ENCODE measurements around the gene EHHADH. TPM values are rescaled to one million over a fixed set of nuclear protein-coding genes. Genes with fewer than 3 reads are reported as not detected.

The EHHADH gene
- polyA plus RNA-seq, 3 donors = 0.57 to 1.5 (median 1.1) TPM

DNA sequence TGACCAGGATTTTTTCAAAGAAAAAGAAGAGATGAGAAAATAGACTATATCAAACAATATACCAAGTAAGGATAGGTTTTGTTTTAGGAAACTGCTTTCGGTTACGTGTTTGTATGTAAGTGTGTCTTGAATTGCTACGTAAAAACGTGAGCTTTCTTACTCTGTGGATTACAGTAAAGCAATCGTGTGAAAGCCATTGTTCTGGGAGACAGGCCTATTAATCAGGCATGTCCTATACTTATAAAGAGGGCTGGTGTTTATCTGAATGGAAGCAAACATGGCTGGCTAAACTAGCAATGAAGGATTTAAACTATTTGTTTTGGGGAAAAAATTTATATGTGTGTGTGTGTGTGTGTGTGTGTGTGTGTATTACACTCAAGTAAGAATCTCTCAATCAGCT lies 2.6 kb downstream of the EHHADH start:
- 93% methylated on average over 4 of the region's 5 CpGs for WGBS (ENCODE audit: insufficient coverage)
- H3K4me1 Mint-ChIP-seq = peaks cover 10% of the 10 kb centered on the region
- H3K27ac Mint-ChIP-seq = no peak overlapping the region
- Histone ChIP-seq H3K36me3 (replicated peaks in 1 of 2; ENCODE audit: control insufficient read depth in 1 of 2, insufficient read depth in 2 of 2, low read length in 2 of 2) (peaks cover 7 to 9% of the 10 kb centered on the region in 2 donors), H3K9ac (ENCODE audit: insufficient read depth, low read length, poor library complexity, severe bottlenecking) (no peak overlapping the region), H2AFZ (ENCODE audit: insufficient read depth, low read depth, low read length, poor library complexity, severe bottlenecking) (no peak overlapping the region), H3K27me3 (ENCODE audit: control insufficient read depth in 2 of 2, insufficient read depth in 2 of 2, low read length in 2 of 2) (no peaks in the 10 kb centered on the region), H3K4me2 (replicated peaks; ENCODE audit: extremely low read depth, low read length, poor library complexity, severe bottlenecking) (no peak overlapping the region), H3K9me3 (replicated peaks in 1 of 2; ENCODE audit: control insufficient read depth in 1 of 2, insufficient read depth in 1 of 2, low read length in 2 of 2) (no peaks in the 10 kb centered on the region), H3K4me3 (replicated peaks in 1 of 3; ENCODE audit: low read depth in 2 of 3, low read length in 3 of 3) (no peak overlapping the region), H3K27ac (ENCODE audit: low read depth in 1 of 2, low read length in 2 of 2) (no peak overlapping the region), H3K79me2 (ENCODE audit: insufficient read depth, low read length) (no peaks in the 10 kb centered on the region), H4K20me1 (ENCODE audit: insufficient read depth, low read length) (no peaks in the 10 kb centered on the region), H3K4me1 (ENCODE audit: control insufficient read depth in 1 of 2, insufficient read depth in 2 of 2, low read length in 2 of 2) (peaks cover 0 to 7% of the 10 kb centered on the region in 2 donors)
- no peak overlapping the region for H3K4me3 Mint-ChIP-seq
- peaks cover 0 to 6% (median 2%) of the 10 kb centered on the region in 3 donors for H3K27me3 Mint-ChIP-seq (ENCODE audit: low read depth in 3 of 3)
- peaks cover 2 to 12% (median 5%) of the 10 kb centered on the region in 7 donors for H3K9me3 Mint-ChIP-seq
- no peak for DNase-seq
- intact Hi-C loops (cut with micrococcal nuclease) = no loop called here
- H3K36me3 Mint-ChIP-seq = peaks cover 12 to 15% of the 10 kb centered on the region in 2 donors
- TF ChIP-seq, protein P1, sequence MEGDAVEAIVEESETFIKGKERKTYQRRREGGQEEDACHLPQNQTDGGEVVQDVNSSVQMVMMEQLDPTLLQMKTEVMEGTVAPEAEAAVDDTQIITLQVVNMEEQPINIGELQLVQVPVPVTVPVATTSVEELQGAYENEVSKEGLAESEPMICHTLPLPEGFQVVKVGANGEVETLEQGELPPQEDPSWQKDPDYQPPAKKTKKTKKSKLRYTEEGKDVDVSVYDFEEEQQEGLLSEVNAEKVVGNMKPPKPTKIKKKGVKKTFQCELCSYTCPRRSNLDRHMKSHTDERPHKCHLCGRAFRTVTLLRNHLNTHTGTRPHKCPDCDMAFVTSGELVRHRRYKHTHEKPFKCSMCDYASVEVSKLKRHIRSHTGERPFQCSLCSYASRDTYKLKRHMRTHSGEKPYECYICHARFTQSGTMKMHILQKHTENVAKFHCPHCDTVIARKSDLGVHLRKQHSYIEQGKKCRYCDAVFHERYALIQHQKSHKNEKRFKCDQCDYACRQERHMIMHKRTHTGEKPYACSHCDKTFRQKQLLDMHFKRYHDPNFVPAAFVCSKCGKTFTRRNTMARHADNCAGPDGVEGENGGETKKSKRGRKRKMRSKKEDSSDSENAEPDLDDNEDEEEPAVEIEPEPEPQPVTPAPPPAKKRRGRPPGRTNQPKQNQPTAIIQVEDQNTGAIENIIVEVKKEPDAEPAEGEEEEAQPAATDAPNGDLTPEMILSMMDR (IDR thresholded peaks at IDR 0.05) = no peak

DNA sequence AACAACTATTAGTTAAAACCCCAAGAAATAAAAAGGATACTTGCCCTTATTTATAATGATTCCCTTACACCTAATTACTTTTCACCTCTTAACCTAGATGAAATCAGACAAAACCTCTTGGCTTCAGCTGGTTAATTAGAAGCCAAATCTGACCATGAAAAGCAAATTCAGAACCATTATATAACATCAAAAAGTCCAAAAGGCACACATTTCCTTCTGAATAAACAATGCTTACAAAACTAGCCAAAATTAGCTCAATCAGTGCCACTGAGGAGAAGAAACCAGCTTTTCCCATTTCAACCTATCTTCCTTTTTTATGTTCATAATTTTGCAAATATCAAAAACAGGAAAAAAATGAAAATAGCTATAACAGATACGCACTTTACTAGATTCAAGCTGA lies 3.2 kb downstream of the EHHADH start:
- Histone ChIP-seq H3K9me3 (replicated peaks in 1 of 2; ENCODE audit: control insufficient read depth in 1 of 2, insufficient read depth in 1 of 2, low read length in 2 of 2) (no peaks in the 10 kb centered on the region), H3K79me2 (ENCODE audit: insufficient read depth, low read length) (no peaks in the 10 kb centered on the region), H3K27me3 (ENCODE audit: control insufficient read depth in 2 of 2, insufficient read depth in 2 of 2, low read length in 2 of 2) (no peaks in the 10 kb centered on the region), H3K4me1 (ENCODE audit: control insufficient read depth in 1 of 2, insufficient read depth in 2 of 2, low read length in 2 of 2) (peaks cover 0 to 7% of the 10 kb centered on the region in 2 donors), H3K36me3 (replicated peaks in 1 of 2; ENCODE audit: control insufficient read depth in 1 of 2, insufficient read depth in 2 of 2, low read length in 2 of 2) (peaks cover 7 to 9% of the 10 kb centered on the region in 2 donors), H3K9ac (ENCODE audit: insufficient read depth, low read length, poor library complexity, severe bottlenecking) (no peak overlapping the region), H4K20me1 (ENCODE audit: insufficient read depth, low read length) (no peaks in the 10 kb centered on the region), H3K4me2 (replicated peaks; ENCODE audit: extremely low read depth, low read length, poor library complexity, severe bottlenecking) (no peak overlapping the region), H3K27ac (ENCODE audit: low read depth in 1 of 2, low read length in 2 of 2) (no peak overlapping the region), H2AFZ (ENCODE audit: insufficient read depth, low read depth, low read length, poor library complexity, severe bottlenecking) (no peak overlapping the region), H3K4me3 (replicated peaks in 1 of 3; ENCODE audit: low read depth in 2 of 3, low read length in 3 of 3) (no peak overlapping the region)
- peaks cover 0 to 13% (median 5%) of the 10 kb centered on the region in 7 donors for H3K9me3 Mint-ChIP-seq
- no CpG with 5 or more reads among the region's 1 CpG for WGBS (ENCODE audit: insufficient coverage)
- peaks cover 12 to 16% of the 10 kb centered on the region in 2 donors for H3K36me3 Mint-ChIP-seq
- H3K27ac Mint-ChIP-seq = no peak overlapping the region
- DNase-seq = no peak
- H3K4me1 Mint-ChIP-seq = peaks cover 10% of the 10 kb centered on the region
- peaks cover 1 to 6% (median 2%) of the 10 kb centered on the region in 3 donors for H3K27me3 Mint-ChIP-seq (ENCODE audit: low read depth in 3 of 3)
- intact Hi-C loops (cut with micrococcal nuclease) = no loop called here
- no peak overlapping the region for H3K4me3 Mint-ChIP-seq
- TF ChIP-seq, protein P1 (IDR thresholded peaks at IDR 0.05) = no peak

Measured in CD14-positive monocyte (primary cell).